ENCODE measurements around the gene UBE3C.

- TF ChIP-seq POLR2A (IDR thresholded peaks at IDR 0.05): peak in 1 of 2 donors; percentile 71
- peak in 3 of 12 donors; percentile 6 to 15 (median 9) for TF ChIP-seq CTCF (IDR thresholded peaks at IDR 0.05)
These were observed at the start of gene UBE3C for GRCh38 chr7:157138424-157139110.
